Osteoblast (primary cell): Measurements from ENCODE around the gene SH3PXD2B. TPM values are rescaled to one million over a fixed set of nuclear protein-coding genes. Genes with fewer than 3 reads are reported as not detected.

Experiments
- DNase-seq: peaks from one replicate; pipeline ENCODE4 v3.0.0; 2011; ENCODE audit warnings: low spot score, mixed read lengths; ENCODE audit not compliant: insufficient read length; ENCODE audit errors: missing footprints
- H2AFZ ChIP-seq: 2 replicates; pipeline ENCODE4 v1.6.0; 2011; ENCODE audit warnings: mild to moderate bottlenecking, low read length
- H3K27ac ChIP-seq: 2 replicates; pipeline ENCODE4 v1.5.1; 2011; ENCODE audit warnings: mild to moderate bottlenecking, low read depth, low read length, moderate library complexity
- H3K27me3 ChIP-seq: 2 replicates; pipeline ENCODE4 v1.6.0; 2012; ENCODE audit warnings: mild to moderate bottlenecking, control low read depth, inconsistent platforms, low read length, moderate library complexity; ENCODE audit not compliant: insufficient read depth
- H3K36me3 ChIP-seq: 2 replicates; pipeline ENCODE4 v1.5.1; 2011; ENCODE audit warnings: mild to moderate bottlenecking, low read length, control low read depth, moderate library complexity; ENCODE audit not compliant: insufficient read depth
- H3K4me1 ChIP-seq: 2 replicates; pipeline ENCODE4 v1.5.1; 2011; ENCODE audit warnings: mild to moderate bottlenecking, low read length, control low read depth, moderate library complexity; ENCODE audit not compliant: insufficient read depth
- H3K4me2 ChIP-seq: 2 replicates; pipeline ENCODE4 v1.6.0; 2011; ENCODE audit warnings: mild to moderate bottlenecking, low read length; ENCODE audit not compliant: insufficient read depth
- H3K4me3 ChIP-seq: fragments of 200-600 bp; sonication (generic); 3 replicates; pipeline ENCODE4 v1.5.1; 2012; ENCODE audit warnings: mild to moderate bottlenecking, low read length, inconsistent platforms; ENCODE audit not compliant: insufficient read depth
- H3K79me2 ChIP-seq: 2 replicates; pipeline ENCODE4 v1.6.0; 2012; ENCODE audit warnings: mild to moderate bottlenecking, low read length, control low read depth, inconsistent platforms; ENCODE audit not compliant: insufficient read depth
- H3K9me3 ChIP-seq: 2 replicates; pipeline ENCODE4 v1.5.1; 2011; ENCODE audit warnings: low read depth, low read length, control low read depth
- H4K20me1 ChIP-seq: 2 replicates; pipeline ENCODE4 v1.6.0; 2012; ENCODE audit warnings: mild to moderate bottlenecking, low read length, control low read depth; ENCODE audit not compliant: insufficient read depth
- total RNA-seq: library from RNA; depleted of rRNA; stranded (reverse); fragments of >200 nt; gene quantifications from 2 replicates; pipeline ENCODE4 v1.2.3, GENCODE V29; 2012
- TF ChIP-seq, protein P1 (sequence below): IDR thresholded peaks from 2 replicates; pipeline ENCODE4 v1.5.1; 2011; ENCODE audit warnings: mild to moderate bottlenecking, low read depth, low read length, moderate library complexity; ENCODE audit errors: extremely low read depth

Gene SH3PXD2B
- total RNA-seq, 1 donor = 58.3 TPM

DNA sequence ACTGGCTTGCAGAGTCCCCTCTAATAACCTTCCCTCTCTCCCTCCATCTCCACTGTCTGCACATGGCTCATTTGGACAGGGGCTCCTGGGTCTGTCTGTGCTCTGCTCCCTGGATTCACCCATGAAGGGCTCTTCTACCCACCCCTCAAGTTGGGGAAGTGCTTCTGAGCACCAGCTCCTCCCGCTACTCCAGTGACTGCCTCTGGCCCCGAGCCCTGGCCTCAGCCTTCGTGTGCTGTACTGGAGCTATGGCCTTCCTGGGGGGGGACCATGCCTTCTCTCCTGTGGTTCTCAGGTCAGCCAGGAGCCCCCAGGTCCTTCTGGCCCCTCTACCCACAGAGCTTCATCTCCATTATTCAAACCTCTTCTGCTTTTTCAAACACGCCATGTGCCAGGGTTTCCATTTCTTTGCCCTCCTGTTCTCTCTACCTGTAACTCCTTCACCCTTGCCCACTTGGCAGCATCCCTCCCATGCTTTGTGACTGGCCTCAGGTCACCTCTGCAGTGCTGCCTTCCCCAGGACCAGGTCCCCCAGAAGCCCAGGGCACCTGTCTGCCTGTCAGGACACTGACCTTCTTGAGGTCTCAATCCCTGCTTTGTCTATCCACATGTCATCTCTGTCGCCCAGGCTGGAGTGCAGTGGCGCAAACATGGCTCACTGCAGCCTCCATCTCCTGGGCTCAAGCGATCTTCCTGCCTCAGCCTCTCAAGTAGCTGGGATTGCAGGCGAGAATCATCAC, 9.5 kb downstream of the SH3PXD2B start:
- Histone ChIP-seq H3K4me1 (peaks cover 36% of the 10 kb centered on the region), H3K4me2 (peak overlapping the region; percentile 47), H3K79me2 (peaks cover 98% of the 10 kb centered on the region), H3K9me3 (no peaks in the 10 kb centered on the region), H3K4me3 (no peak overlapping the region), H4K20me1 (peaks cover 95% of the 10 kb centered on the region), H3K27me3 (no peaks in the 10 kb centered on the region), H3K27ac (peak overlapping the region; percentile 87), H3K36me3 (peaks cover 3% of the 10 kb centered on the region), H2AFZ (no peak overlapping the region)
- TF ChIP-seq, protein P1, sequence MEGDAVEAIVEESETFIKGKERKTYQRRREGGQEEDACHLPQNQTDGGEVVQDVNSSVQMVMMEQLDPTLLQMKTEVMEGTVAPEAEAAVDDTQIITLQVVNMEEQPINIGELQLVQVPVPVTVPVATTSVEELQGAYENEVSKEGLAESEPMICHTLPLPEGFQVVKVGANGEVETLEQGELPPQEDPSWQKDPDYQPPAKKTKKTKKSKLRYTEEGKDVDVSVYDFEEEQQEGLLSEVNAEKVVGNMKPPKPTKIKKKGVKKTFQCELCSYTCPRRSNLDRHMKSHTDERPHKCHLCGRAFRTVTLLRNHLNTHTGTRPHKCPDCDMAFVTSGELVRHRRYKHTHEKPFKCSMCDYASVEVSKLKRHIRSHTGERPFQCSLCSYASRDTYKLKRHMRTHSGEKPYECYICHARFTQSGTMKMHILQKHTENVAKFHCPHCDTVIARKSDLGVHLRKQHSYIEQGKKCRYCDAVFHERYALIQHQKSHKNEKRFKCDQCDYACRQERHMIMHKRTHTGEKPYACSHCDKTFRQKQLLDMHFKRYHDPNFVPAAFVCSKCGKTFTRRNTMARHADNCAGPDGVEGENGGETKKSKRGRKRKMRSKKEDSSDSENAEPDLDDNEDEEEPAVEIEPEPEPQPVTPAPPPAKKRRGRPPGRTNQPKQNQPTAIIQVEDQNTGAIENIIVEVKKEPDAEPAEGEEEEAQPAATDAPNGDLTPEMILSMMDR = no peak
- DNase-seq = peak; percentile 72

DNA sequence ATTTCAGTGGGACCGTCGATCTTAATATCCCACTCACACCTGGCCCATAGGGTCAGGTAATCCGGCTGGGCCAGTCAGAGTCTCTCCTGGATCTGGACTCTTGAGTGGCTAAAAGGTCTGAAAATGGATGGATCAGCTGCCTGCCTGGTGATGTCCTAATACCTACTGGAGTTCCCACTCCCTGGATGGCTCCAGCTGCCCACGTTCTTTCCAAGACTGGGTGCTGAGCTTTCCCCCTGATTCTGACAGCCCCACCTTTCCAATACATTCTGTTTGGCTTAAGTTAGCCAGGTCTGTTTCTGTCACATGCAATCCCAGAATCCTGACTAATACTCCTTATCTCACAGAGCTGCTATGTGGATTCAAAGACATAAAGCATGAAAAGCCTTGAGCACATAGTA, 10.2 kb downstream of the SH3PXD2B start:
- TF ChIP-seq, protein P1 = no peak
- Histone ChIP-seq H3K79me2 (peaks cover 98% of the 10 kb centered on the region), H3K4me1 (peaks cover 36% of the 10 kb centered on the region), H3K9me3 (no peaks in the 10 kb centered on the region), H3K36me3 (peaks cover 5% of the 10 kb centered on the region), H3K27me3 (no peaks in the 10 kb centered on the region), H4K20me1 (peaks cover 95% of the 10 kb centered on the region), H3K27ac (peak overlapping the region; percentile 87), H2AFZ (no peak overlapping the region), H3K4me2 (peak overlapping the region; percentile 47), H3K4me3 (peak overlapping the region; percentile 1)
- peak; percentile 88 for DNase-seq

DNA sequence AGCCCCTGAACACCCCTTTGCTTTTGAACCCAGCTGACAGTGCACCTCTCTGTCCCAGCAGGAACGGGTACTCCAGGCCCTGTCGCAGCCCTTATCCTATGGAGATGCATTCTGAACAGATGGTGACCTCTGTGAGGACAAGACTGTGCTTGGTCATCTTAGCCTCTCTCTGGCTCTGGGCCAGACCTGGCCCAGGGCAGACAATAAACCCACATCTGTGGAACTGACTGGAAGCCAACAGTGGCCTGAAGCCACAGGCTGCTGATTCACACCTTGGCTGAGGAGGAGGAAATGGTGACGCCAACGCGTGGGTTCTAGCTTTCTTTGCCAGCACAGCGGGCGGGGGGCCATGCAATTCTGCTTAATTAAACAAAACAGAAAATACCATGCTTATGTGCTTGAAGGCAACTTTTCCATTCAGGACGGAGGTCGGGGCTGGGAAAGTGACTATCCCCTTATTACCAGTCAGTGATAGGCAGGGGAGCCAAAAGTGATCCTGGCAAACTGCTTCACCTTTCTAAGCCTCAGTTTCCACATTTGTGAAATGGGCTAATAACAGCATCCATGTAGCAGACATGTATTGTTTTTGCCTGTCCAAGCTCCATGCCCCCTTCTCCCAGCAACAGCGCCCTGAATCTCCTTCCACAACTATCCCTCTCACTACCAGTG, 10.8 kb downstream of the SH3PXD2B start:
- Histone ChIP-seq H2AFZ (no peak overlapping the region), H3K36me3 (peaks cover 5% of the 10 kb centered on the region), H3K9me3 (no peaks in the 10 kb centered on the region), H3K79me2 (peaks cover 95% of the 10 kb centered on the region), H3K4me2 (peak overlapping the region; percentile 47), H3K4me1 (peaks cover 36% of the 10 kb centered on the region), H4K20me1 (peaks cover 93% of the 10 kb centered on the region), H3K4me3 (peak overlapping the region; percentile 1), H3K27ac (peak overlapping the region; percentile 87), H3K27me3 (no peaks in the 10 kb centered on the region)
- DNase-seq = peak; percentile 95
- TF ChIP-seq, protein P1 = no peak

DNA sequence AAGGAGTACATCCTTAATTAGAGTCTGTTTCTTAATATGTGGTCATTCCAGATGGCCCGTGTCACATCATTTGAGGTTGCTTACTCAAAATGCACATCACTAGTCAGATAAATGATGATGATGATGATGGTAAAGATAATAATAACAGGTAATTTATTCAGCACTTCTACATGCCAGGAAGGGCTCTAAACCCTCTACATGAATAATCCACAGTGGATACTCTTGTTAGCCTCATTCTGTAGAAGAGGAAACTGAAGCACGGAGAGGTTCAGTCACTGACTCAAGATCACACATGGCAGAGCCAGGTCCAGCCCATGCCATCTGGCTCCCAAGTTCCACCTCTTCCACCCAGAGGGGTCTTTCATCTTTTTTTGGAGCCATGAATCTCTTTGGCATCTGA, 11.7 kb downstream of the SH3PXD2B start:
- H3K27ac ChIP-seq = peak overlapping the region; percentile 87
- H3K4me3 ChIP-seq = no peak overlapping the region
- peaks cover 94% of the 10 kb centered on the region for H4K20me1 ChIP-seq
- TF ChIP-seq, protein P1 = no peak
- peaks cover 5% of the 10 kb centered on the region for H3K36me3 ChIP-seq
- DNase-seq = peak; percentile 70
- no peaks in the 10 kb centered on the region for H3K27me3 ChIP-seq
- H2AFZ ChIP-seq = no peak overlapping the region
- H3K79me2 ChIP-seq = peaks cover 95% of the 10 kb centered on the region
- H3K9me3 ChIP-seq = no peaks in the 10 kb centered on the region
- no peak overlapping the region for H3K4me2 ChIP-seq
- H3K4me1 ChIP-seq = peaks cover 43% of the 10 kb centered on the region
